Nephron (organoid): Measurements from ENCODE around the gene ARL4A.
A peak's percentile ranks its signal among the peaks of the same experiment; 100 is the strongest.

Experiments used
- H3K27ac Mint-ChIP-seq, 3 experiments: 2 replicates each; pipeline ENCODE4 v1.8.0; 2020; ENCODE audit warnings: mixed read lengths in 3 of 3, mild to moderate bottlenecking in 2 of 3, moderate library complexity in 1 of 3
- H3K27me3 Mint-ChIP-seq: 2 replicates; pipeline ENCODE4 v1.8.0; 2021; ENCODE audit warnings: low read depth, mild to moderate bottlenecking, moderate library complexity, mixed read lengths
- H3K36me3 Mint-ChIP-seq: 2 replicates; pipeline ENCODE4 v1.8.0; 2020; ENCODE audit warnings: low read depth, mixed read lengths
- H3K4me1 Mint-ChIP-seq: 2 replicates; pipeline ENCODE4 v1.8.0; 2020; ENCODE audit warnings: mixed read lengths
- H3K4me3 Mint-ChIP-seq, 3 experiments: 2 replicates each; pipeline ENCODE4 v1.8.0; 2020; ENCODE audit warnings: mild to moderate bottlenecking in 3 of 3, mixed read lengths in 3 of 3, moderate library complexity in 2 of 3
- H3K9me3 Mint-ChIP-seq: 2 replicates; pipeline ENCODE4 v1.8.0; 2020; ENCODE audit warnings: mixed read lengths
- CTCF ChIP-seq, 3 experiments: fragments of 200-600 bp; sonication (generic); IDR thresholded peaks; one replicate each; pipeline ENCODE4 v1.5.0; 2021; ENCODE audit warnings: antibody characterized with exemption in 3 of 3; ENCODE audit not compliant: unreplicated experiment in 3 of 3

ARL4A gene

GRCh38 chr7:12726908-12727307, 39.5 kb downstream of the ARL4A start:
- H3K27ac Mint-ChIP-seq = no peak overlapping the region
- no peaks in the 10 kb centered on the region for H3K27me3 Mint-ChIP-seq
- no peak for TF ChIP-seq CTCF (IDR thresholded peaks at IDR 0.05; ENCODE audit: unreplicated experiment in 3 of 3)
- H3K4me3 Mint-ChIP-seq = no peak overlapping the region
- H3K36me3 Mint-ChIP-seq = no peaks in the 10 kb centered on the region
- no peaks in the 10 kb centered on the region for H3K9me3 Mint-ChIP-seq
- H3K4me1 Mint-ChIP-seq = peaks cover 50% of the 10 kb centered on the region

- no peak for TF ChIP-seq CTCF (IDR thresholded peaks at IDR 0.05; ENCODE audit: unreplicated experiment in 3 of 3)
- Mint-ChIP-seq H3K27me3 (no peaks in the 10 kb centered on the region), H3K36me3 (no peaks in the 10 kb centered on the region), H3K4me1 (peaks cover 44% of the 10 kb centered on the region), H3K9me3 (no peaks in the 10 kb centered on the region), H3K4me3 (no peak overlapping the region), H3K27ac (peak overlapping the region; percentile 37 to 55 (median 40))
Measured at GRCh38 chr7:12727455-12728191, 40.2 kb downstream of the ARL4A start.

- H3K27ac Mint-ChIP-seq = peak overlapping the region; percentile 37 to 55 (median 40)
- H3K4me3 Mint-ChIP-seq = no peak overlapping the region
- no peaks in the 10 kb centered on the region for H3K36me3 Mint-ChIP-seq
- no peaks in the 10 kb centered on the region for H3K9me3 Mint-ChIP-seq
- no peak for TF ChIP-seq CTCF (IDR thresholded peaks at IDR 0.05; ENCODE audit: unreplicated experiment in 3 of 3)
- H3K4me1 Mint-ChIP-seq = peaks cover 39% of the 10 kb centered on the region
- H3K27me3 Mint-ChIP-seq = no peaks in the 10 kb centered on the region
Measured at GRCh38 chr7:12728192-12728538, 40.7 kb downstream of the ARL4A start.

- no peak for TF ChIP-seq CTCF (IDR thresholded peaks at IDR 0.05; ENCODE audit: unreplicated experiment in 3 of 3)
- Mint-ChIP-seq H3K4me1 (peaks cover 36% of the 10 kb centered on the region), H3K27me3 (no peaks in the 10 kb centered on the region), H3K9me3 (no peaks in the 10 kb centered on the region), H3K4me3 (no peak overlapping the region), H3K27ac (peak overlapping the region in 2 of 3 experiments; percentile 36 to 76), H3K36me3 (no peaks in the 10 kb centered on the region)
Measured at GRCh38 chr7:12729112-12729511, 41.7 kb downstream of the ARL4A start.

- no peaks in the 10 kb centered on the region for H3K27me3 Mint-ChIP-seq
- no peak for TF ChIP-seq CTCF (IDR thresholded peaks at IDR 0.05; ENCODE audit: unreplicated experiment in 3 of 3)
- no peaks in the 10 kb centered on the region for H3K9me3 Mint-ChIP-seq
- peaks cover 47% of the 10 kb centered on the region for H3K4me1 Mint-ChIP-seq
- no peak overlapping the region for H3K4me3 Mint-ChIP-seq
- no peaks in the 10 kb centered on the region for H3K36me3 Mint-ChIP-seq
- H3K27ac Mint-ChIP-seq = peak overlapping the region in 1 of 3 experiments; percentile 19
Measured at GRCh38 chr7:12730523-12730922, 43.1 kb downstream of the ARL4A start.

- TF ChIP-seq CTCF (IDR thresholded peaks at IDR 0.05; ENCODE audit: unreplicated experiment in 3 of 3) = no peak
- H3K4me1 Mint-ChIP-seq = peaks cover 42% of the 10 kb centered on the region
- H3K27me3 Mint-ChIP-seq = no peaks in the 10 kb centered on the region
- H3K9me3 Mint-ChIP-seq = no peaks in the 10 kb centered on the region
- peak overlapping the region in 1 of 3 experiments; percentile 49 for H3K27ac Mint-ChIP-seq
- H3K4me3 Mint-ChIP-seq = no peak overlapping the region
- no peaks in the 10 kb centered on the region for H3K36me3 Mint-ChIP-seq
Measured at GRCh38 chr7:12731214-12731656, 43.8 kb downstream of the ARL4A start.
